Daoy (cell line): ENCODE results near the gene PFN3. TPM values are rescaled to one million over a fixed set of nuclear protein-coding genes. Genes with fewer than 3 reads are reported as not detected.
A peak's percentile ranks its signal among the peaks of the same experiment; 100 is the strongest.

Experiments
- DNase-seq: peaks from one replicate; pipeline ENCODE4 v3.0.0-alpha.2; 2015; ENCODE audit warnings: low read depth
- total RNA-seq: library from RNA; depleted of rRNA; stranded (reverse); fragments of >200 nt; shearing (Covaris generic); gene quantifications from 2 replicates; pipeline ENCODE4 v1.2.3, GENCODE V29; 2014

PFN3 gene
- total RNA-seq, 1 experiment from 2014 or later = not detected

DNA sequence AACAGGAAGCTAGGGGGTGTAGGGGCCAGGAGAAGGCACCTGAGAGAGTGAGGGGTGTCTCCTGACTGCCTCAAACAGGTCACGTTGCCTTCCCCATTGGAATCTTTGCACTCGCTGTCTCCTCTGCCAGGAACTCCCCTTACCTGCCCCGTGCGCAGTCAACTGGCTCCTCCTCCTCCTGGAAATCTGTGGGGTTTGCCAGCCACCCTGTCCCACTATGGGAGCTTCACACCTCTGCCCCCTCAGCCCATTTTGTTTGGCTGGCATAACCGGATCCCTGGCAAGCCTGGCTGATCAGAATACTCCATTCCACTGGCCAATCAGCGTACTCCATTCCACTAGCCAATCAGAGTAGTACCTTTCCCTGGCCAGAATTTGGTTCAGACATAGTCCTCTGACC is 26.7 kb downstream of the PFN3 start:
- DNase-seq = no peak

DNA sequence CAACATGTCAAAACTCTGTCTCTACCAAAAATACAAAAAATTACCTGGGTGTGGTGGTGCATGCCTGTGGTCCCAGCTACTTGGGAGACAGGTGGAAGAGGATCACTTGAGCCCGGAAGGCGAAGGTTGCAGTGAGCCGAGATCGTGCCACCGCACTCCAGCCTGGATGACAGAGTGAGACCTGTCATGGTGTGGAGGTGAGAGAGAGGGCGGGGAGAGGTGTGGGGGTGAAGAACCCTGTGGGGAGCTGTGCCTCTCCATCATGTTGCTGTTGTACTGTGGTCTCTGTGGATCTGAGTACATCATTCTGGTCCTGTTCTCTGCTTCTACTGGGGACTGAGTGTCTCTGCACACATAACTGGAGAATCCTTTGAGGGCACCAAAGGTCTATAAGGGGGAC is 27.6 kb downstream of the PFN3 start:
- DNase-seq = no peak

DNA sequence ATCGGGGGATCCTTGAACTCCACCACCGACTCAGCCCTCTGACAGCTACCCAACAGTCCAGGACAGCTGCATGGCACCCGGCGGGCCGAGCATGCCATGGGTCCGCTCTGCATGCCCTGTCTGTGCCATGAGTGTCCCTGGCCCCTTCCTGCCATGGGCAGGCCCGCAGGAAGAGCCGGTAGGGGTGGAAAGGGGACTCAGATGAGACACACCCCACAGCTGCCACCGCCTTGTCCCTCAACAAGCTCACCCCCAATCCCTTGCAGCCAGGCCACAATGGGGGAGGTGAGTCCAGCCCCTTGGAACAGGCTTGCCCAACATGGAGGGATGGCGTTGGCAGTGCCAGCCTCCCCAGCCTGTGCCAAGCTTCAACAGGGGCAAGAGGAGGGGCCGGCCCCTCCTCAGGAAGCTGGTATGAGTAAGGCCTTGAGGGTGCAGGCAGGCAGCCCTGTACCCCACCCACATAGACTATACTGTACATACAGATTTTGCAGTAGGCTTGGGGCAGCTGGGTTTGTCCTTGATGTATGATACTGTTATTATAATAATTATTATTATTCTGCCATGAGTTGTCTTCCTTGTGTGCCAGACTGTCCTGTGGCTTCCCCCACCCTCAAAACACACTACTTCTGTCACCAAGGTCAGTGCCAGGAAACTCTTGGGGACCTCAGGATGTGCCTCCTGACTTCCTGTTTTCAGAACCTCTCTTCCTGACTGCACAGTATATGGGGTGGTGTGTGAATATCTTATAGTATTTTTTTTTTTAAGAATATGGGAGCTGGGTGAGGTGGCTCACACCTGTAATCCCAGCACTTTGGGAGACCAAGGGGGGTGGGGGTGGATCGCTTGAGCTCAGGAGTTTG is 28.2 kb downstream of the PFN3 start:
- DNase-seq = no peak

DNA sequence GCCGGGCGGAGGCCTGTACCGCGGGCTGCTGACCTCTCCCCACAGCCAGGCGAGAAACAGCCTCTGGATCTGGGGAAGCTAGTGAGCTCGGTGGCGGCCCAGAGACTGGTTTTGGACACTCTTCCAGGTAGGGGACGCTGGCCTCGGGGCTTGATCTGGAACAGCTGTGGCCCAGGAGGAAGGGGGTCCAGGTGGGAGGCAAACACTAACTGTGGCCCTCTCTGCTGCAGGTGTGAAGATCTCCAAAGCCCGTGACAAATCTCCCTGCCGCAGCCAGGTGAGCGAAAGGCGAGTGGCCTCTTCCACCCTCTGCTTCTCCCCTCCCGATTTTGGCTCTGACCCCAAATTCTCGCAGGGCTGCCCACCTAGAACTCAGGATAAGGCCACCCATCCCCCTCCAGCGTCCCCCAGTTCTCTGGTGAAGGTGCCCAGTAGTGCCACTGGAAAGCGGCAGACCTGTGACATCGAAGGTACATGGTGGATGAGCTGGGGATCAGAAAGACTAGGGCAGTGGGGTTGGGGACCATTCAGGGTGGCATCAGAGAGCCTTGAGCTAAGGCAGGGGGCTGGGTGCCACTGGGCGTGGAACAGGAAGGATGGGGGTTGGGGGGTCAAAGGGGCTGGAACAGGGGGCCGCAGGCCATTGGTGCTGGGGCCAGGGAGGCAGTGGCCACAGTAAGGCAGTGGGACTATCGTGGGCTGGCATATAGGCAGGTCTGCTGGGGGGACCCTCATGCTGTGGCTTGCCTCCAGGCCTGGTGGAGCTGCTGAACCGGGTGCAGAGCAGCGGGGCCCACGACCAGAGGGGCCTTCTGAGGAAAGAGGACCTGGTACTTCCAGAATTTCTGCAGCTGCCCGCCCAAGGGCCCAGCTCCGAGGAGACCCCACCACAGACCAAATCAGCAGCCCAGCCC is 29.1 kb downstream of the PFN3 start:
- DNase-seq = no peak

DNA sequence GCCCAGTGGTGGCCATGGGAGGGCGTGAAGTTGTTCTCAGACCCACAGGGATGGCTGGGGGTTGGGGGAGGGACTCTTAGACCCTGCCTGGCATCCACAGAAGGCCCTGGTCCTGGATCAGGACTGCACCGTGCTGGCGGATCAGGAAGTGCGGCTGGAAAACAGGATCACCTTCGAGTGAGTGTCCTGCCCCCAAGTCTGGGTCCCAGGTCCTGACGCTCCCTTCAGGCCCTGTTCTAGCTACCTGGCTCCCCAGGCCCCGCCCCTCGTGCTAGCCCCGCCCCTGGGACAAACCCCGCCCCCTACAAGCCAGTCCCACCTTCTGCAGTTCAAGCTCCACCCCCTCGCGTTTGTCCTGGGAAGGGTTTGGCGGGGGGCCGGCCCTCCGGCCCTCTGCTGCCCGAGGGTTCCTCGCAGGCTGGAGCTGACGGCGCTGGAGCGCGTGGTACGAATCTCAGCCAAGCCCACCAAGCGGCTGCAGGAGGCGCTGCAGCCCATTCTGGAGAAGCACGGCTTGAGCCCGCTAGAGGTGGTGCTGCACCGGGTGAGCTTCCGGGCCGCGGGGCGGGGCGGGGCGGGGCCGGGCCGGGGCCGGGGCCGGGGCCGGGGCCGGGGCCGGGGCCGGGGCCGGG is 29.9 kb downstream of the PFN3 start:
- peak; percentile 94 for DNase-seq

DNA sequence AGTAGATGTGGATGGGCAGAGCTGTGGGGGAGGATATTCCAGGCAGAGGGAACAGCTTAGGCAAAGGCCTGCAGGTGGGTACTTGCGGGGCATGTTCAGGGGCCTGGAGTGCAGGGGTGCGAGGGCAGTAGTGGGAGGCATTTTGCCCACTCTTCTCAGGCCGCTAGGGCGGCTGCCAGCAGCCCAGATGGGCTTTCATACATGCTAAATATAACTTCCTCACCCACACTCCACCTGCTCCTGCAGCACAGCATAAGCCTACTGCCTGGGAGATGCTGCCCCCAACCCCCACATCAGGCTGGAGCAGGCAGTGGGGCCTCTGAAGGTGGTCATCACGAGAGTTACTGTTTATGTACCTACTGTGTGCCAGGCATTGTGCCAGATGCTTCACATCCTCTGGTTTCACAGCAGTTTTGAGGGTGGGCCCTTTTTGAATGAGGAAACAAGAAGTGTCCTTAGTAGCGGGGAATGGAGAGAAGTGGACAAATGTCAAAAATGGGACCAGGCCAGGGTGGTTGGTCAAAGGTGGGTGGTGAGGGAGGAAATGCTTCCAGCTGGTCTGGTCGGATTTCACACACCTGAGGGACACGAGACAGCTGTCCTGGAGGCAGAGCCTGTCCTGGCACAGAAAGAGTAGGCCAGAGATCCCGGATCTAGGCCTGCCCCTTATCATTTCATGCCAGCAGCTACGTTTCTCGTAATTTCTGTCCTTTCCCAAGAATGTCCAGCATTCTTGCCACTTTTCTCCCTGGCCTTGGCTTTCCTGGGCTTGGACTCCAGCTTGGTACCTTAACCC is 30.6 kb downstream of the PFN3 start:
- no peak for DNase-seq

DNA sequence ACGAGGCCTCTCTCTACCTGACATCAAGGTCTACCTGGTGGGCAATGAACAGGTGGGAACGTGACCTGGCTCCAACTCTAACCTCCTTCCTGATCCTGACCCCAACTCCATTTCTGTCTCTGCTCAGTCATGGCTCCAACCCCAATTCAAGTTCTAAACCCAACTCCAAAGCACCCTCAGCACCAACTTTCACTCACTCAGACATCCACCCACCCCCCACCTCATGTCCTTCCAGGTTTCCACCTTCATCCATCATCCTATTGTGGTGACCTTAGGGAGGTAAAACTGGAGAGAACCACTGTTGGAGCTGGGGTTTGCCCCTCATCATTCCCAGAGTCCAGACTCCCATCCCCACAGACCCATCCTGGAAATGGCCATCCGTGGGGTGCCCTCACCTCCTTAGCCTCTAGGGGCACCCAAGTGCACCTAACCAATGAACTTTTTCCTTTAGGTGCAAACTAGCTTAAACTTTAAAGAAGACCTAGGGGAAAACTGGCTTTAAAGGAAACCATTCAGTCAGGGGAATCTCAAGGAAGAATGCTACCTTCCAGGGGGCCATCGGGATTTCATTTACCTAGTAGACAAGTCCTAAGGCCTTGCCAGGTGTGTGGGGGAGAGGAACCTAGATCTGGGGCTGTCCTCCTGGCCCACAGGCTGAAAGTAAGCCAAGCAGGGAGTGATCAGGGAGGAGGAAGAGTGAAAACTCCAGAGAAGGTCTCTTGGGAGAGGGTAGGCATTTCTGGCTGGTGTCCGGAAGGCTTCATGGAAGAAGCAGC is 31.4 kb downstream of the PFN3 start:
- DNase-seq = no peak

DNA sequence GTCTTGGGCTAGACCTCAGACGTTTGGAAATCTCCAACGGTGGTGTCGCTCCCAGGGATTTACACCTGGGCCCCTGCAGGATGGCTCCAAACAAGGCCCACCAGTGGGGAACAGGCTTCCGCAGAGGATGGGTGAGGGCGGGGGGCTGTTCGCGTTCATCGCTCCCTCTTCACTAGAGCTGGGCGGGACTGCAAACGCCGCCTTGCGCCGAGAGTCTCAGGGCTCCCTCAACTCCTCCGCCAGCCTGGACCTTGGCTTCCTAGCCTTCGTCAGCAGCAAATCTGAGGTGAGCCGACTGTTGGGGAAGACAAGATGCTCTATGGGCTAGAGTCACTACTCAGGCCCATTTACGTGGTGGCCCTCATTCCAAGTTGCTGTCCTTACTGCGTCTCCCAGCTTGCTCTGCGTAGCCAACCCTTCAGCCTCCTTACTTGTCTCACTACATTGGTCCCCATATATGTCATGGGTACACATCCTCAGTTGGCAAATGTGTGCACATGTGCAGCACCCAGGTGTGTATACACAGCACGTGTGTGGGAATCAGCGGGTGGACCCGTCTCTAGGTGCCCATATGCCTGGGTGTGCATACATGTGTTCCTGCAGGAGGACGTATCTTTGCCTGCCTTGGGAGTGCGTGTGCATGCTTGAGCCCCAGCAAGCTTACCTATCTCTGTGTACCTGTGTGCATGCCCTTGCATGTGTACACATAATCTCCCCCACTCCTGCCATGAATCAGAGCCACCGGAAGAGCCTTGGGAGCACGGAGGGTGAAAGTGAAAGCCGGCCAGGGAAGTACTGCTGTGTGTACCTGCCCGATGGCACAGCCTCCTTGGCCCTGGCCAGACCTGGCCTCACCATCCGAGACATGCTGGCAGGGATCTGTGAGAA is 32.2 kb downstream of the PFN3 start:
- DNase-seq = no peak

DNA sequence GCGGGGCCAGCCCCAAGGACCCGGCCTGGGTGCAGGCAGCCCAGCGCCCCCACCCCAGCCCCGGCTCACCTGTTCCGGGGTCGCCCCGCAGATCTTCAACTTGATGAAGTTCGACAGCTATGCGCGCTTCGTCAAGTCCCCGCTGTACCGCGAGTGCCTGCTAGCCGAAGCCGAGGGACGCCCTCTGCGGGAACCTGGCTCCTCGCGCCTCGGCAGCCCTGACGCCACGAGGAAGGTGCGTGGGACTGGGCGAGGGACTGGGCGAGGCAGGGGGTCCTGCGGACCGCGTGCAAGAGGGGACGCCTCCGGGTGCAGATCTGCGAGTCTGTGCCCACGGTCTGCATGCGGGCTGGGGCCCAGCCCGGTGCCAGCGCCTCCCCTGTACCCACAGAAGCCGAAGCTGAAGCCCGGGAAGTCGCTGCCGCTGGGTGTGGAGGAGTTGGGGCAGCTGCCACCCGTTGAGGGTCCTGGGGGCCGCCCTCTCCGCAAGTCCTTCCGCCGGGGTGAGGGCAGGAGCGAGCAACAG is 33.1 kb downstream of the PFN3 start:
- DNase-seq = no peak

DNA sequence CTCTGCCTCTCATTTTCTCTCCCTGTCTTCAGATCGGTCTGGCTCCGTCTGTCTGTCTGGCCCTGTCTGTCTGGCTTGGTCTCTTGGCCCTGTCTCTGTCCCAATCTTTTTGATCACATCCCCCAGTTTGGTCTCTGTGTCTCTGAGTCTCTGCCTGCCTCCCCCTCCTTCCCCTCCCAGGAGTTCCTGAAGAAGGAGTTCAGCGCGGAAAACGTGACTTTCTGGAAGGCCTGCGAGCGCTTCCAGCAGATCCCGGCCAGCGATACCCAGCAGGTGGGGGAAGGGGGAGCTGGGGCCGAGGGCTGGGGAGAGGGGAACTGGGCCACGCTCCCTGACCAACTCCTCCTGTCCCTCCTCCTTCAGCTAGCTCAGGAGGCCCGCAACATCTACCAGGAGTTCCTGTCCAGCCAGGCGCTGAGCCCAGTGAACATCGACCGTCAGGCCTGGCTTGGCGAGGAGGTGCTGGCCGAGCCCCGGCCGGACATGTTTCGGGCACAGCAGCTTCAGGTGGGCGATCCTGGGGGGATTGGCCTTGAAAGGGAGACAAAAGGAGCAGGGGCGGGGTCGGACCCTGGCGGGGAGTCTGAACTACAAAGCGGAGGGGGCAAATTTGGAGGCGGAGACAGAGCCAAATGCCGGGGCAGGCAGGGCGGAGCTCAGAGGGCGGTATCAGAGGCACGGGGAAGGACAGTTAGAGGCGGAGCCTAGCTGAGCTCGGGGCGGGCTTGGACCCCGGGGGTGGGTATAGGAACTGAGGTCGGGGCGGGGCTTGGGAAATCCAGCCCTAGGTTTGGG is 33.7 kb downstream of the PFN3 start:
- peak; percentile 78 for DNase-seq

DNA sequence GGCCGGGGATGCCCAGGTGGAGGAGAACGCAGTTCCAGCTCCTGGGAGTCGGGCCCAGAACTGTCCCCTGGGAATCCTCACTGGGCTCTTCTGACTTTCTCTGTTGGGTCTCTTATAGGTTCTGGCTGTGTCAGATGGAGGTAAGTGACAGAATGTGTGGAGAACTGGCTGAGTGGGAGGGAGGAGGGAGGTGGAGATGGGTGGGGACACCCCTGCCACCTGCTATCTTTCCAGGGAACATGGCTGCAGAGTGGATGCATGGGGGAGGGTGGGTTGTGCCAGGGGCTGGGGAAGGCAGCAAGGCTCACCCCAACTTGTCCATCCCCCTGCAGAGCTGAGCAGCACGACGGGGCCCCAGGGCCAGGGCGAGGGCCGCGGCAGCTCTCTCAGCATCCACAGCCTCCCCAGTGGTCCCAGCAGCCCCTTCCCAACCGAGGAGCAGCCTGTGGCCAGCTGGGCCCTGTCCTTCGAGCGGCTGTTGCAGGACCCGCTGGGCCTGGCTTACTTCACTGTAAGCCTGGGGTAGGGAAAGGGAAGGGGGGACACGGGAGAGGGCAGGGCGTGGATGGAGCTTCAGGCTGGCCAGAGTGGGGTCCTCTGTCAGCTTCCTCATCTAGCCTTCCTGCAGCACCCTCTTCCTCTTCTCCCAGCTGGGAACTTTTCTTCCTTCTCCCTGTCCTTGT is 34.5 kb downstream of the PFN3 start:
- DNase-seq = no peak

DNA sequence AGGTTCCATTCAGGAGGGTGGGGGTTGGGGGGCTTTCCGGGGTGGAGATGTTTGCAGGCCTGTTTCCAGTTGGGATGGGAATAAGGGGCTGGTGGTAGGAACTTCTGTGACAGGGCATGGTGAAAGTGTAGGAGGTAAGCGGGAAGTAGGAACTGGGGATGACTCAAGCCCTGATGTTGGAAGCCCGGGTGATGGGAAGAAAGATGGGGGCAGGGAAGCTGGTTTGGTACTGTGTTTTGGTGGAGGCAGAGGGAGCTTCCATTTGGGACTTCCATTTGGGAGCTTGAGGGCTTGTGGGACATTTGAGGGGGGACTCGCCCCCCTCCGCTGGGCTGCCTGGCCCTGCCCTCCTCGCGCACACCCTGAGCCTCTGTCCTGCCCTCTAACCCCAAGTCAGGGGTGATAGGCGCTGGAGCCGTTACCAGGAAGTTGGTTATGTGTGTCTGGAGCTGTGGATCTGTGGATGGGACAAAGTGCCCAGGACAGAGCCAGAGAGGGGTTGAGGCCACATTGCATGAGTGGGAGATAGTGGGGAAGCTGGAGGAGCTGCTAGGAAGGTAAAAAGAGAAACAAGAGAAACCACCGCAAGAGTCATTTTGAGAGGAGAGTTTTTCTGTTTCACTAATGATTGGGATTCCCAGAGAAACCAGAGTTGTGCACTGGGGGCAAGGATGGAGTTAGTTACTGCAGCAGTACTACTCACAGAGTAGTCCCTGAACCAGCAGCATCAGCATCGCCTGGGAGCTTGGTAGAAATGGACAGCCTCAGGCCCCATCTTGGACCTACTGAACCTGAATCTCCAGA is 36.1 kb downstream of the PFN3 start:
- DNase-seq = peak; percentile 43

DNA sequence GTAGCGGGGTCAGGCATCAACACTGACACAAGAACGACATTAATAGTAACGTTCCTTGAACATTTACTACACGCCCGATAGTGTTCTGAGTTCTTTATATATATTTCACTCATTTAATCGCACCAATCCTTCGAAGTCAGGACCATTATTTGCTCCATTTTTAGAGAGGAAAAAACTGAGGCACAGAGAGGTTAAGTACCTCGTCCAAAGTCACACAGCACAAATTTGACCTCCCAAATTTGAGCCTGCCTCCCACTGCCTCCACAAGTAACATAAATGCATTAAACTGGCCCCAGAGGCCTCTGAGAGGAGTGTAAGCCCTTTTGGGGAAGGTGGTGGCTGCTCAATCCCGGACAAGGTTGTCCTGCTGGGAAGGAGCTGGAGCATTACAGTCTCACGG is 36.9 kb downstream of the PFN3 start:
- no peak for DNase-seq

DNA sequence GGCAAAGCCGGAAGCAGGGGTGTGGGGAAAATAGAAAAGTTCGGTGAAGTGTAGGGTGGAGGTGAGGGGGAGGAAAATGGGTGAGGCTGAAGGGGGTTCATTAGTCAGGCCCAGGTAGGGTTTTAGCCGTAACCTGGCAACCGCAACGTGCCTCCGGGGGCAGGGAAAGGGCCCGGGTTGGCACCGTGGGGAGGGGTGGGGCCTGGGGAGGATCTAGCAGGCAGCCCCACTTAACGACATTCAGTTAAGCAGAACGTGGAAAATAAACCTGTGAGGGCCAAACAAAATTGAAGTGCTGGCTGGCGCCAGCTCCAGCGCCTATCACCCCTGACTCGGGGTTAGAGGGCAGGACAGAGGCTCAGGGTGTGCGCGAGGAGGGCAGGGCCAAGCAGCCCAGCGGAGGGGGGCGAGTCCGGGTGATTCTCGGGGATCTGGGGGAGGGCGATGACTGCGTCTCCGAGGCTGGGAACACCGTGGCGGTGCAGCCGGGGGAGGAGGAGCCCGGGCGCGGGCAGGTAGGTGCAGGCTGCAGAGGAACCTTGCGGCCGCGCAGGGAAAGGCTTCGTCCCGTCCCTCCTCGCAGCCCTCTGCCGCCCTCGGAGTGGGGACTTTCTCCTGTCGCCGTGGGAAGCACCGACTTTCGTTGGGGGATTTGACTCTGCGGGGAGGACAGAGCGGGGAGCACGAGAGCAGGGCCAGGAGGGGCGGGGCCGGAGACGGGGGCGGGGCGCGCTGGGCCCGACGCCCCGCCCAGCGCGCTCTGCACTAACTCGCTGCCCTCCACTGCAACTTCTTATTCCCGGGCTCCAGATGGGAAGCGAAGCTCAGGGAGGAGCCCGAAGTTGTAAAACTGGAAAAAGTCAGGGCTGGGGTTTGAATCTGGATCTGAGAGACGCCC is 37.6 kb downstream of the PFN3 start:
- DNase-seq = peak; percentile 60

DNA sequence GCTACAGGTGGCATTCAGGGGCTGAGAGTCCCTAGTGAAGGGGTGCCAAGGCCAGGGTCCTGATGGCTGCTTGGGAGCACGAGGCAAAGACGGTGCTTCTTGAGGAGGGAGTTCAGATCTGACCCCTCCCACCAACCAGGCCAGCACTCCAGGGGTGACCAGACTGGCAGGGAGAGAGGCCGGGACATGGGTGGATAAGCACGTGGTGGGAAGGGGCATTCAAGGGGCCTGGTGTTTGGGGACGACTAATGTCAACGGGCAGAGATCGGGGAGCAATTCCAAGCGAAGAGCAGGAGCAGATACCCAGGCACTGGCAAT is 38.2 kb downstream of the PFN3 start:
- no peak for DNase-seq
